Activated effector memory CD4-positive, alpha-beta T cell treated with Interleukin-2 at 50 U/mL for 16 hours (primary cell): ENCODE data around the gene SLC9A3.
A peak's percentile ranks its signal among the peaks of the same experiment; 100 is the strongest.

Experiments used
- DNase-seq: peaks from one replicate; pipeline ENCODE4 v3.0.0-alpha.2; 2020

The SLC9A3 gene

DNA sequence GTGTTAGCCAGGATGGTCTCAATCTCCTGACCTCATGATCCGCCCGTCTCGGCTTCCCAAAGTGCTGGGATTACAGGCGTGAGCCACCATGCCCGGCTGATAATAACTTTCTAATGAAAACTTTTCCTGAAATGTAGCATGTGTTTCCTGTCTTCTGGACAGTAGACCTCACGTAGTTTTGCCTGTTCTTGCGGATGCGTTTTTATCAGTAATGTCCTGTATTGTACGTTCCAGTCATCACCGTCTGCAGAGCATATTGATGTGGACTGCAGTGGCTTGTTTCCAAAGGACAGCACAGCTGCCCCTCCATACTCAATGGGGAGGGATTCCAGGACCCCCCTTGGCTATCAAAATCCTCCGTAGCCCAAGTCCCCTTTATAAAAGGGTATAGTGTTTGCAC, 68.4 kb downstream of the SLC9A3 start:
- no peak for DNase-seq

DNA sequence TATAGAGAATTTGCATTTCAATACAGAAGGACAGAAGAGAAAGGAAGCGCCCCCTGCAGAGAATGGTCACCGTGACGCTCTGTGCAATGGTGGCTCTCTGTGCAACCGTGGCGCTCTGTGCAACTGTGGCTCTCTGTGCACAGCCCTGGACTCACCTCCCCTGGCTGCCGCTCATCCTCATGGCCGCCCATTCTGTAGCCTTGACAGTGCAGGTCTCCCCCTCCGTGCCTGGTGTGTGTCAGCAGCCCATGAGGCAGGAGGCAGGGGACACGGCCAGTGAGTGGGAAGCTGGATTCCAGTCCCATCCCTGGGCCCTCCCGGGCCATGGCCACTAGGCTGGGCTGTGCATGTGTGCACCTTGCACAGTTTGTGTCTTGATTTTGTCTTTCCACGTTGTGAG, 69.3 kb downstream of the SLC9A3 start:
- no peak for DNase-seq

DNA sequence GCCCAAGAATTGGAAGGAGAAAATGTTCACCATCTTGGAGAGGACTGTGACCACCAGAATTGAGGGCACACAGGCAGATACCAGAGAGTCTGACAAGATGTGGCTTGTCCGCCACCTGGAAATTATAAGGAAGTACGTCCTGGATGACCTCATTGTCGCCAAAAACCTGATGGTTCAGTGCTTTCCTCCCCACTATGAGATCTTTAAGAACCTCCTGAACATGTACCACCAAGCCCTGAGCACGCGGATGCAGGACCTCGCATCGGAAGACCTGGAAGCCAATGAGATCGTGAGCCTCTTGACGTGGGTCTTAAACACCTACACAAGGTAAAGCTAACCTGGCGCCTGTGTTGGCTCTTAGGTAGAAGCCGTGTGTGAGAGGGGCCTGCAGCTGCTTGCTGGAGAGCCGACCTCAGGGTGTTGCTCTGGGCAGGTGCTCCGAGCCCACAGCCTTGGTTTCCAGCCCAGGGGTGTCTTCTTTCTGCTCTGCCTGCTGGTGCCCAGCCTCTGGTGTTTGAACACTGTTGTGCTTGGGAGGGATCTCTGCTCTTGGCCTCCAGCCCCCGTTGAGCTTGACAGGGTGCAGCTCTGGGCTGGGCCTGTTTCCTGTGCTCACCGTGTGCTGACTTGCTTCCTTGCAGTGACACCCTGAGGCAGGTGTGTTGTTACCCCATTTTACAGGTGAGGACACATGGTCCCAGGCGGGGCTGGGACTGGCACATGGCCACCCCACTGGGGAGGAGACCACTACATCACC, 70.3 kb downstream of the SLC9A3 start:
- no peak for DNase-seq

DNA sequence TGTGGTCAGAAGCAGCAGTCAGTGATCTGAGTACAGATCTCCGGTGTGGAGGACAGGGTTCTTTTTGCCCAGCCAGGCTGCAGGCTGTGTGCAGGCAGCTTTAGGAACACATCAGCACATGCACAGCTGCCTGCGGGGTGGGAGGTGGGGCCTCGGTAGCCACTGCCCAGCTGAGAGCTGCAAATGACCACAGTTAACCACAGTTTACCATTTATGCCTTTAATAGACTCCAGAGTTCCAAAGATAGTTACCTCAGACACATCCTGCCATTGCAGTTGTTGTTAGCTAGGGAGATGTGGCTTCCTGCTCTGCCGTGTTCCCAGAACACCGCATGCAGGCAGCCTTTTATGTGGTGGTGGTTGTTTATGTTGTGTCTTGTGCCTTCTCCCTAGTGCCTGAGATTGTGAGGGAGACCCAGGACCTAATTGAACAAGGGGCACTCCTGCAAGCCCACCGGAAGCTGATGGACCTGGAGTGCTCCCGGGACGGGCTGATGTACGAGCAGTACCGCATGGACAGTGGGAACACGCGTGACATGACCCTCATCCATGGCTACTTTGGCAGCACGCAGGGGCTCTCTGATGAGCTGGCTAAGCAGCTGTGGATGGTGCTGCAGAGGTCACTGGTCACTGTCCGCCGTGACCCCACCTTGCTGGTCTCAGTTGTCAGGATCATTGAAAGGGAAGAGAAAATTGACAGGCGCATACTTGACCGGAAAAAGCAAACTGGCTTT, 71.1 kb downstream of the SLC9A3 start:
- DNase-seq = no peak

DNA sequence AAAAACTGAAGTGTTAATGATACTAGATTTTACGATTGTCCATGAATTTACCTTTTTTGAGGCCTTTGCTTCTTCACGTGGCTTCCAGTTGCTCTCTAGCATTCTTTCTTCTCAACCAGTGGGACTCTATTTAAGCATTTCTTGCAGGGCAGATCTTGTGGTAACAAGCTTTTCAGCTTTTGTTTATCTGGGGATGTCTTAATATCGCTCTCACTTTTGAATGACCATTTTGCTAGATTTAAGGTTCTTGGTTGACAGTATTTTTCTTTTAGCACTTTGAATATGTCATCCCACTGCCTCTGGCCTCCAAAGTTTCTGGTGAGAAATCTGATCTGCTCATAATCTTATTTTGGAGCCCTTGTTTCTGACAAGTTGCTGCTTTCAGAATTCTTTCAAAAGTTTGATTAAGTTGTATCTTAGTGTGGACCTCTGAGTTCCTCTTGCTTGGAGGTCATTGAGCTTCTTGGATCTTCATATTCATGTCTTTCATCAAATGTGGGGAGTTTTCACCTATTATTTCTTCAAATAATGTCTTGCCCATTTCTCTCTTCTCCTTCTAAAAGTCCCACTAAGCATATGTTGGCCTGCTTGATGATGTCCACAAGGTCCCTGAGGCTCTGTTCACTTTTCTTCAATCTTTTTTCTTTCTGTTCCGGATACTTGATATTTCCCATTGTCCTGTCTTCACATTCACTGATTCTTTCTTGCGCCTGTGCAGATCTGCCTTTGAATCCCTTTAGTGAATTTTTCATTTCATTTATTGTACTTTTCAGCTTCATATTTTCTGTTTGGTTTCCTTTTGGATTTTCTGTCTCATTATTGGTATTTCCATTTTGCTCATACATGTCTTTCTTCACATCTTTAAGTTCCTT, 72.4 kb downstream of the SLC9A3 start:
- DNase-seq = no peak

DNA sequence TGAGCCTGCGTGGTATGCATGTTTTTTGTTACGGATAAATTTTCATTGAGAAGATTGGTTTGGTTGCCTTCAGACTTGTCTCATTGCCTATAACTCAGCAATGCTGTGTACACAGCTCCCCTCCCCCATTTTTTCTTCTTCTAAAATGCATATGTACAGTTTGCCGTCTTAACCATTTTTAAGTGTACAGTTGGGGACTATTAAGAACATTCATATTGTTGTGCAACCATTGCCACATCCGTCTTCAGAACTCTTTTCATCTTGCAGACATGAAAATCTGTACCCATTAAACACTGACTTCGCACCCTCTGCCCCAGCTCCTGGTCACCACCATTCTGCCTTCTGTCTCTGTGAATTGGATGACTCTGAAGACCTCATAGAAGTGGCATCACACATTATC, 75.1 kb downstream of the SLC9A3 start:
- no peak for DNase-seq

DNA sequence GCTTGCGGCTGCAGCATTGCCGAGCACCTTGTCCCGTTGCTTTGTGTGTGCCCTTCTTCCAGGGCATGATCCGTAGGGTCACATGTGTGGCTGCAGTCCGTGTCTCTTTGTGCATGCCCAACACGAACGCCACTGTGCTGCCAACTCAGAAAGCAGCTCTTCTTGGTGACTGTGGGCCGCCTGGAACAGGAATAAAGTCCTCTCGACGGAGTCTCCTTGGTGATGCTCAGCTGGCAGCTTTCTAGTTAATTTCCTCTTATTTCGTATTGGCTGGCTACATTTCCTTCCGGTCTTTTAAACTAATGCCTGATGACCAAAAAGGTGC, 75.5 kb downstream of the SLC9A3 start:
- DNase-seq = no peak

DNA sequence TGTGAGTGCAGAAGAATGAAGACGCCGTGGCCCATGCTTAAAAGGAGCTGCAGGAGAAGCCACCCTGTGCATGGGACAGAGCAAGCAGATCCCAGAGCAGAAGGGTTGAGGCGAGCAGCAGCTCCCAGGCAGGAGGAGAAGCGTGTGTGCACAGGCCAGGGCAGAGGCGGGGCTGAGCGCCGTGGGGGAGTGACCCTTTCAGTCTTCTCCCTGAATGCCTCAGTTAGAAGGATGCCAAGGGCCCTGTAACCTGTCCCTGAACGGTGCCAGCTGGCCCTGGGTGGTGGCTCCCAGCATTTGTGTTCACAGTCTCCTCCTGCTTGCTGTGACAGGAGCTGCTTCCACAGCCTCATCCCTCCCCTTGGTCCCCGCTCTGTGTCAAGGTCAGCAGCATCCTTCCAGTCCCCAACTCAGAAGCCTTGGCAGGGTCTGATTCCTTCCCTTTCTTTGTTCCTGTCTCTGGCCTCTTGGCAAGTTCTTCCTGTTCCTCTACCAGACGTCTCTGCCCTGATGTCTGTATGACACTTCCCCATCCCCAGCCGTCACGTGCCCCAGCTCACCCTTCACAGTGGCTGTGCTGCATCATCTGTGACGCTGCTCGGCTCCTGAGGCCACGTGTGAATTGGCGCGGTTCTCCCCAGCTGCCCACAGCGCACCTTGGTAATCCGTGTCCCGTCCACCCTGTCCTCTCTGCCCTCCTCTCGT, 76.0 kb downstream of the SLC9A3 start:
- no peak for DNase-seq

DNA sequence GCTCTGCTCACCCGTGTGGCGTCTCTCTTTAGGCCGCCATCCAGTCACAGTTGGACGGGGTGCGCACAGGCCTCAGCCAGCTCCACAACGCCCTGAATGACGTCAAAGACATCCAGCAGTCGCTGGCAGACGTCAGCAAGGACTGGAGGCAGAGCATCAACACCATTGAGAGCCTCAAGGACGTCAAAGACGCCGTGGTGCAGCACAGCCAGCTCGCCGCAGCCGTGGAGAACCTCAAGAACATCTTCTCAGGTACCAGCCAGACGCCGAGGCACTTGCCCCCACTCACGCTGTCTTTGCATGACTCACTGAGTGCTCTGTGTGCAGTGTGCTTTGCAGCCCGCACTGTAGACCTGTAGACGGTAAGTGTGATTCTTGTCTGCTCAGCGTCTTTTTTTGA, 76.7 kb downstream of the SLC9A3 start:
- no peak for DNase-seq

DNA sequence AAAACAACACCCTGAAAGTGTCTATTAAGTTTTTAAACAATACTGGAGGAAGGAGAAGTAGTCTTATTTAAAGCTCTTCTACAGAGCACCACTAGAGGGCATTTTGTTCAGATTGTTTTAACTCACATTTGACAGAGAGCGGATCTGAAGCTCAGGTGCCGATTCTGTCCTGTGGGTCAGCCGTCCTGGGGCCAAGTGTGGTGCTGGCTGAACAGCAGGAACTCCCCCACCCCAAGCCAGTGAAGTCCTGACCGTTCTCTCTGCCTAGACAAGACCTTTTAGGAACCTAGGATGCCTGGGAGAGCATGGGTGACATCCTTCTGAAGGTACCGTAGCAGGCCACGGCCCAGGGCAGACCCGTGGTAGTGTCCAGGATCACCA, 77.4 kb downstream of the SLC9A3 start:
- no peak for DNase-seq

DNA sequence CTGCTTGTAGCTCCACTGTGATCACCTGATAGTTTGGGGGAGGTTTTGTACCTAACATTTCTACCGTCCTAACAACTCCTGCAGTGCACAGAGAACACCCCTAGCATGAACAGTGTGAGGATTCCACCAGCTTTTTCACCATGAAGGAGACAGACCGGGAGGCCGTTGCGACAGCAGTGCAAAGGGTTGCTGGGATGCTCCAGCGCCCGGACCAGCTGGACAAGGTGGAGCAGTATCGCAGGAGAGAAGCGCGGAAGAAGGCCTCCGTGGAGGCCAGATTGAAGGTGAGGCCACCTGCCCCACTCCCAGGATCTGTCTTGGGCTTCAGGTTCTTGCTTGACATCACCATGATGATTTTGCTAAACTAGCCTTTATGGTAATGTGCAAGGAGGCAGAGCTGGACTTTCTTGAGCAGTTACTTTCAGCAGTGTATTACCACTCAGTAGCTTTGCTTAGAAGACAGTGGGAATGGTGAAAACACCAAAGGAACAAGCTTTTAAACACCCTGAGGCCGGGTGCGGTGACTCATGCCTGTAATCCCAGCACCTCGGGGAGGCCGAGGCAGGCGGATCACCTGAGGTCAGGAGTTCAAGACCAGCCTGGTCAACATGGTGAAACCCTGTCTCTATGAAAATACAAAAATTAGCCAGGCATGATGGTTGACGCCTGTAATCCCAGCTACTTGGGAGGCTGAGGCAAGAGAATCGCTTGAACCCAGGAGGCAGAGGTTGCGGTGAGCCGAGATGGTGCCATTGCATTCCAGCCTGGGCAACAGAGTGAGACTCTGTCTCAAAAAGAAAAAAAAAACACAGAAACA, 78.0 kb downstream of the SLC9A3 start:
- DNase-seq = no peak

DNA sequence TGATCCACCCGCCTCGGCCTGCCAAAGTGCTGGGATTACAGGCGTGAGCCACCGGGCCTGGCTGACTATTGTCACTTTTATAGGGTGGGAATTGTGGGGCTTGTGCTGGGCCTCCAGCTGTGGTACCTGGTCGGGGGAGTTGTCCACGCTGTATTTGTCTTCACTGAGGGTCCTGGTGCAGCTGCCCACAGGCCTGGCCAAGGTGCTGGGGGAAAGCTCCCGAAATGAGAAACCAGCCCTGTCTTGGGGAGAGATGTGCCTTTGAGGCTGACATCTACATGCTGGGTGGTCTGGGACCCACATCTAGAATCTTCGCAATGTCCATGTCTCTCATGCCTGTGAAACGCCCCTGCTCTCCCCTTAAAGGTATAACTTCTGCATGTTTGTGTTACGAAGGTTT, 78.7 kb downstream of the SLC9A3 start:
- DNase-seq = no peak

DNA sequence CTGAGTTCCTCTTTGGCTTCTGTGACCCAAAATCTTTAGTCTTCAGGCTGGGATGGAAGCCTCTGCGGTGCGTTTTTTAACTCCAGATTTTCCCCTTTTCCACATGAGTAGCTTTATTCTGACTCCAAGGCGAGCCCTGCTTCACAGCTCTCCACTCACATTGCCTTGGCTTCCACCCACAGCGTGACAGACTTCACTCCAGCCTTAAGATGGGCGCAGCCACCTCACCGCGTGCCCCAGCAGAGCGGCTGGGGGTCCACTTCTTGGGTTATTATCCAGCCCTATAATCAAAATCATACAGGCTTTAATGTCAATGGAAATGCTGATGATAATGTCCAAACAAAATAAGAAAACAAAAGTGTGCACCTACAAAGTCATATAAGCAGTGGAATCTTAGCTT, 80.0 kb downstream of the SLC9A3 start:
- no peak for DNase-seq

DNA sequence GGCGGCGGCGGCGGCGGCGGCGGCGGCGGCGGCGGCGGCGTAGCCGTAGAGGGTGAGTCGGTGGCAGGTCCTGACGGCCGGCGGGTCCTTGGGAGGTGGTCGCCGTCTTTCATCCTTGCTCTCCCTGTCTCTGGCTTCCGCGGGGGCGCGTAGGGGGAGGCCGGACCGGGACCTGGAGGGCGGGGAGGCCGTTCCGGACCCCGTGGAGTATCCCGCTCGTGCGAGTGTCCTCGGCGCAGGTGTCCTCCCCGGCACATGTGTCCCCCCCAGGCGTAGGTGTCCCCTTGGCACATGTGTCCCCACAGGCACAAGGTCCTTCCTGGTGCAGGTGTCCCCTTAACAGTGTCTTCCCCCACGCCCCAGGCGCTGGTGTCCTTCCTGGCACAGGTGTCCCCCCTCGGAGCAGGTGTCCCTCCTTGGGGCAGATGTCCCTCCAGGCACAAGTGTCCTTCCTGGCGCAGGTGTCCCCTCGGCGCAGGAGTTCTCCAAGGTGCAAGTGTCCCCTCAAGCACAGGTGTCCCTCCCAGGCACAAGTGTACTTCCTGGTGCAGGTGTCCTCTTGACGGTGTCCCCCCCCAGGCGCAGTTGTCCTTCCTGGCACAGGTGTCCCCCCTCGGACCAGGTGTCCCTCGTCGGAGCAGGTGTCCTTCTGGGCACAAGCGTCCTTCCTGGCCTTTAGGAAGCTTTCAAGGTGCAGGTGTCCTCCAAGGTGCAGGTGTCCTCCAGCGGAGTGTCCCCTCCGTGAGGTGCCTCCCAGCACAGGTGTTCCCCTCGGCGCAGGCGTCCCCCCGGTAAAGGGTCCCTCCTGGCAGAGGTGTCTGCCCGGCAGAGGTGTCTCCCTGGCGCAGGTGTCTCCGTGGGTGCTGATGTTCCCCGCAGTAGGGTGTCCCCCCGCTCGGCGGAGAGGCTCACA, 80.8 kb downstream of the SLC9A3 start:
- DNase-seq = peak; percentile 19

DNA sequence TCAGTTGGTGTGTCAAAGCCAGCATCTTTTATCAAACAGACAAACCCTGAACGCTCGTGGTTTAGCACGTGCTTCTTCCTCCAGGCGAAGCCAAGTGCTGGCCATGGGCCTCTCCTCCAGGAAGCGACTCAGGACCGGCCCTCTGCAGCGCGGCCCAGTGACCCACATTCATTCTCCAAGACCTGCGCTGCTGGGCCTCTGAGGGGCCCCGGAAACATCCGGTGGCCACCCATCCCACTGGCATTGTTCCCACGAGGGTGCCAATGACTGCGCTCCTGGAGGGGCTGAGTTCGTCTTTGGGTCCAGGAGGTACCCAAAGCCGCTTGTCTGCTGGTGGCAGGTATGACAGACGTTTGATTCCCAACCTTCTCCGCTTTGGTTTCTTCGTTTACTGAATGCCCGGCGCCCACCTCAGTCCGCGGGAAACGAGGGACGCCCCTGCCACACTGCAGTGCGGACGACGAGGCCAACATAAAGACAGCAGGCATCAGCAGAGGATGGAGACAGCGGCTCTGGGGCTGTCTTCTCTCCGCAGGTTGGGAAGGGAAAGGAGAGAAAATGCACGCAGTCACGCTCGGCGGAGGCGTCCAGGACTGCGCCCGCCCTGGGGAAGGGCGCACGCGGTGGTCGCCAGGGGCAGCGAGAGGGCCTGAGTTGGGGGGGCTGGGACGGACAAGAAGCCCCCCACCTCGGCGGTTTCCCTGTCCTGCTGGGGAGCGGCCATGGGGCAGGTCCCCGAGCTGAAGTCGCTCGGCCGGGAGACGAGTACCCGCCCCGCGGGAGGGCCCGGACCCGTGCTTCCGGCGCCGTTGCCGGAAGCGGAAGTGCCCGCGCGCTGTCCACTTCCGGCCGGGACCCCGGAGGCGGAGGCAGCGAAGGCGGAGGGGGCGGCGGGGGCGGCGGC, 81.7 kb downstream of the SLC9A3 start, which contains the start of gene EXOC3:
TSS of gene EXOC3 (plus strand) at position 842 of the 904 bp plus-strand sequence. CDS start 3,030 bp downstream, outside the sequence.
- DNase-seq = peak; percentile 71

DNA sequence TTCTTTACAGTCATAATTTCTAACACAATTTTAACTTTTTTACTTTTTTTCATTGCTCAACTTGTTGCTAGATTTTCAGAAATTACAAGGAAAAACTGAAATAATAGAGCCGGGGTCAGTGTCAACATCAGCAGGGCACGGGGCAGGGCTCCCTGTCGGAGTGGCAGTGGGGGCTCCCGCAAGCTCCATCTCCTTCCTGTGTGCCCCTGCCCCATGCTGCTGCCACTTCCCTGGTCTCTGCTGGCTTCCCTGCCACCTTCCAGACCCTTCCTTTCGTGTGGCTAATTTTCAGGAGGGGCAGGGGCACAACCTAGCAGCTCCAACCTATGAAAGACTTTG, 82.3 kb downstream of the SLC9A3 start:
- no peak for DNase-seq

DNA sequence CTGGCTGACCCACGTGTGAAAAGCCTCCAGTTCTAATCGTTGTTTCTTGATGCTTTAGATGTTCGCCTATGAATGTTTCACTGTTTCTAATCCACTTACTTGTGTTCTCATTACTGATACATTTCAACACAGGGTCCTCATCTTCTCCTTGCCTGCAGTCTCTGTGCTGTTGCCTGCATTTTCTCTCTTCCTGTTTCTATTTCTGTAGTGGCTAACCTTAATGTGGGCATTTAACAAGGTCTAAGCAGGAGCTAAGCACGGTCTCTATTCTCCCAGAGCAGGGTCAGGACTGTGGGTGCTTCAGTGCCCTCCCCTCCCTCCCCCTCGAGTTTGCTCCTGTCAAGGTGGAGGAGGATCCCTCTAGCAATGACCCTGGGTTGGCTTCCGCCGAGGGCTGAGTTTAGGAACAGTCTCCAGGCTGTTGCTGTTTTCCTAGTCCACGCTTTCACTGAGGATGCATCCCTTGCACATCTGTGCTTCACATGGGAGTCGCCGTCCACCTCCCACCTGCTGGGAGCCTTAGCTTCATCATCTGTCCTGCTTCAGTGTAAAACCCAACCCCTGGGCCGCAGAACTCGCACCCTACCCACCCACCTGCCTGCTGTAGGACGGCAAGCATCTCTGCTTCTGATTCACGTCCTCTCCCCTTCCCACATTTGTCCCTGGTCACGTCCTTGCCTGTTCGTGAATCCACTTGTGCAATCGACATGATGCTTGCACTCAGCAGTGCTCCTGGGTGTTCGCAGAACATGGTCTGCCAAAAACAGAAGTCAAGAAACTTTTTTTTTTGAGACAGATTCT, 83.6 kb downstream of the SLC9A3 start:
- DNase-seq = no peak

DNA sequence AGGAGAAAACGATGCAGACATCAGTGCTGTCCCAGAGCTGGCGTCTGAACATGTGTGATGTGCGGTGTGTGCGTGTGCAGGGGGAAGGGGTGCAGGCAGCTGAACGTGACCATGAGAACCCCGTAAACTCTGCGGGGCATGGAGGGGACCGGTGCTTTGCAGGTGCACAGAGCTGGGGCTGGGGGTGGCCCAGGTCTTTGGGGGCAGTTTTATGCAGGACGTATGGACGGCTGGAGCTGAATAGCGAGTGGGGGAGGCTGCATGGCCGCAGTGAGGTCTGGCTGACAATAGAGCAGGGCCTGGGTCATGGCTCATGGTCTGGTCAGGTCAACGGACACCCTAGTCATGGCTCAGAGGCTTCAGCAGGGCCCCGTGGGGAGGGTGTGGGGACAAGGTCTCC, 84.6 kb downstream of the SLC9A3 start:
- DNase-seq = no peak

DNA sequence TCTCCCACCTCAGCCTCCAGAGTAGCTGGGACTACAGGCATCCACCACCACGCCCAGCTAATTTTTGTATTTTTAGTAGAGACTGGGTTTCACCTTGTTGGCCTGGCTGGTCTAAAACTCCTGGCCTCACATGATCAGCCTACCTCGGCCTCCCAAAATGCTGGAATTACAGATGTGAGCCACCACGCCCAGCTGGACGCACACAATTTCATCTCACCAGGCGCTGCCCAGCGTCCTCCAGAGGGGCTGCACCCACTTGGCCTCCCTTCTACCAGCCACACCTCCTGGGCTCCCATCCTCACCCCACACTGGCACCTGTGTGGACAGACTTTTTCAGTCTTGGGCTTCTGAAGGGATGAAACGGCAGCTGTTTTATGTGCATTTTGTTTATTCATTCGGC, 85.1 kb downstream of the SLC9A3 start:
- no peak for DNase-seq
